Activated CD8-positive, alpha-beta memory T cell treated with anti-CD3 and anti-CD28 coated beads for 48 hours (primary cell): ENCODE measurements around the gene FRAT2.

Experiments
- DNase-seq, 3 experiments: peaks; one replicate each; pipeline ENCODE4 v3.0.0-alpha.2; 2020; ENCODE audit warnings: low read depth in 2 of 3, low spot score in 2 of 3

Gene FRAT2, protein sequence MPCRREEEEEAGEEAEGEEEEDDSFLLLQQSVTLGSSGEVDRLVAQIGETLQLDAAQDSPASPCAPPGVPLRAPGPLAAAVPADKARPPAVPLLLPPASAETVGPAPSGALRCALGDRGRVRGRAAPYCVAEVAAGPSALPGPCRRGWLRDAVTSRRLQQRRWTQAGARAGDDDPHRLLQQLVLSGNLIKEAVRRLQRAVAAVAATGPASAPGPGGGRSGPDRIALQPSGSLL

DNA sequence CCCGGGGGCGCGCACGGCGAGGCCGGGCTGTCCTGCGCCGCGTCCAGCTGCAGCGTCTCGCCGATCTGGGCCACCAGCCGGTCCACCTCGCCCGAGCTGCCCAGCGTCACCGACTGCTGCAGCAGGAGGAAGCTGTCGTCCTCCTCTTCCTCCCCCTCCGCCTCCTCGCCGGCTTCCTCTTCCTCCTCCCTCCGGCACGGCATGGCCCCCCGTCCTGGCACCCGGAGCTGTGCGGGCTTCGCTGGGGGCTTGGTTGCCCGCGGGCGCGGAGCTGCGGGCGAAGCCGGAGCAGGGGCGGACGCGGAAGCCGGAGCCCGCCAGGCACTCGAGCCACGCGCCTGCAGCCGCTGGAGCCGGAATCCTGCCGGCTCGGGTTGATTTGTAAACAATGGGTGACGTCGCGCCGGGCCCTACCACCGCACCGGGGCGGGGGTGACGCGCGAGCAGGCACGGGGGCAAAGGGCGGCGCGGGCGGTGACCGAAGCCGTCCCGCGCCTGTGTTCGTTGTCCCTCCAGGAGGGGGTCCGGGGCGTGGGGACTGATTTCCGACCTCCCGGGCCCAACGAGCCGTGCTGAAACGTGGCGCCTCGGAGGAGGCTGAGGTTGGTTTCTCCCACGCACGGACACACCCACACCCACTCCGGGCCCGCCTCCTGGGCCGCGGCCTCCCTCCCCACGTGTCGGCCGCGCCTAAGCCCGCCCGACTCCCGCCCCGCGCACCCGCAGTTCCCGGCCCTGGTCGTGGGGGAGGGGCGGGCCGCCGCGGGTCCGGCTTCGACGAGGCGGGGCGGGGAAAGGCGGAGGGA lies at the start of gene FRAT2:
Gene FRAT2, minus strand, starts transcription at position 360 of the 806 bp plus-strand sequence. Its CDS starts 157 bp downstream, at position 203.
- DNase-seq: peak; percentile 74 to 86 (median 77)

DNA sequence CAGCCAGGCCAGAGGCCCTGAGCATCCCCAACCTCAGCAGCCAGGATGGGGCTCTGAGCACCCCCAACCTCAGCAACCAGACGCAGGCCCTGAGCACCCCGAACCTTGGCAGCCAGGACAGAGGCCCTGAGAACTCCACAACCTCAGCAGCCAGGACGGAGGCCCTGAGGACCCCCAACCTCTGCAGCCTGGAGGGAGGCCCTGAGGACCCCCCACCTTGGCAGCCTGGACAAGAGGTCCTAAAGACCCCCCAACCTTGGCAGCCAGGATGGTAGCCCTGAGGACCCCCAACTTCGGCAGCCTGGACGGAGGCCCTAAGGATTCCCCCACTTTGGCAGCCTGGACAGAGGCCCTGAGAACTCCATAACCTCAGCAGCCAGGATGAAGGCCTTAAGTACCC lies 49.6 kb upstream of the FRAT2 start:
- no peak for DNase-seq

DNA sequence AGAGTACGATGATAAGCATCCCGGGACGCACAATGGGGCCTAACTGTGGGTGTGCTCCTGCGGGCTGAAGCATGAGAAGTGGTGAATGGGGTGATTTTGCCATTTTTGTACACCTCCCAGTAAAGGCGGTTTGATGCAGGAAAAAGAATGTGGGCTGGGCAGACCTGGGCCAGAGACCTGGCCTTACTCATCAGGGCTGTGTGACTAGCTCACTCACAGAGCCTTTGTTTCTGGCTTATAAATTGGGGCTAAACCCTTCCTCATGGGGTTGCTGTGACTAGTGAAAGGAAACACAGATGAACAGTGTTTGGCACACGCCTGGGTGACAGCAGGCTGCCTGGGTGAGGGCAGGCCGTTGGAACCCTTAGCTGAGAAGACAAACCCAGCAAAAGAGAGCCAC lies 48.6 kb upstream of the FRAT2 start:
- no peak for DNase-seq

DNA sequence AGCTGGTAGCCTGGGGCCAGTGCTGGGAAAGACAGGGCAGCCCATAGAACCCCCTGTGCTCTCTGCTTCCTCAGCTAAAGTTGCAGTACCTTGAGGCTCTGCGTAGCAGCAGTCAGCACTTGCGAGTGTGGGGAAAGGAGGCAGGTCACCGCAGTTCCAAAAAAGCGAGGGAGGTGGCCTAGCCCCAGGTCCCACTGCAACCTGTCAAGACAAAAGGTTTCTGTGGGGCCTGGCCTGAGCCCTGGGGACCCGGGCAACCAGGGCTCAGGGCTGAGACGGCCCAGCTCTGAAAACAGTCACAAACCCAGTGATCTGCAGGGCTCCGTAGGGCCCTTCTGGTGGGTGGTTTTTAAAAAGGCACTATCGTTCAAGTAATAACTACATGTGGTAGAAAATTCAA lies 47.1 kb upstream of the FRAT2 start:
- DNase-seq: no peak

DNA sequence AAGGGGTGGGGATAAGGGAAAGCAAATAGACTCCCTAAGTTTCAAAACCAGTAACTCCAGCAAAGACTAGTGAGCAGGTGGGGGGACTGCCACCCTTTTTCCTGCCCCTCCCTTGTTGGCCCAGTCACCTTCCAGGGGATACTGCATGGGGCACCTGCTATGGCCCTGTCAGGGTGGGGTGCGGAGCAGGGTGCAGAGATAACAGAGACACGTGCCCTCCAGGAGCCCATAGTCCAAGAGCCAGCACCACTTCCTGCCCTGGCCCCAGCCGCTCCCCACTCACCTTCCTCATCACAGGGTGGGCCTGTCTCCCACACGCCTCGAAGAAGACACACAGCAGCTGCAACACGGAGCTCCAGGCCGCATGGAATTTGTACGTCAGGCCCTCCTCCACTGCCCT lies 46.0 kb upstream of the FRAT2 start:
- DNase-seq: no peak

DNA sequence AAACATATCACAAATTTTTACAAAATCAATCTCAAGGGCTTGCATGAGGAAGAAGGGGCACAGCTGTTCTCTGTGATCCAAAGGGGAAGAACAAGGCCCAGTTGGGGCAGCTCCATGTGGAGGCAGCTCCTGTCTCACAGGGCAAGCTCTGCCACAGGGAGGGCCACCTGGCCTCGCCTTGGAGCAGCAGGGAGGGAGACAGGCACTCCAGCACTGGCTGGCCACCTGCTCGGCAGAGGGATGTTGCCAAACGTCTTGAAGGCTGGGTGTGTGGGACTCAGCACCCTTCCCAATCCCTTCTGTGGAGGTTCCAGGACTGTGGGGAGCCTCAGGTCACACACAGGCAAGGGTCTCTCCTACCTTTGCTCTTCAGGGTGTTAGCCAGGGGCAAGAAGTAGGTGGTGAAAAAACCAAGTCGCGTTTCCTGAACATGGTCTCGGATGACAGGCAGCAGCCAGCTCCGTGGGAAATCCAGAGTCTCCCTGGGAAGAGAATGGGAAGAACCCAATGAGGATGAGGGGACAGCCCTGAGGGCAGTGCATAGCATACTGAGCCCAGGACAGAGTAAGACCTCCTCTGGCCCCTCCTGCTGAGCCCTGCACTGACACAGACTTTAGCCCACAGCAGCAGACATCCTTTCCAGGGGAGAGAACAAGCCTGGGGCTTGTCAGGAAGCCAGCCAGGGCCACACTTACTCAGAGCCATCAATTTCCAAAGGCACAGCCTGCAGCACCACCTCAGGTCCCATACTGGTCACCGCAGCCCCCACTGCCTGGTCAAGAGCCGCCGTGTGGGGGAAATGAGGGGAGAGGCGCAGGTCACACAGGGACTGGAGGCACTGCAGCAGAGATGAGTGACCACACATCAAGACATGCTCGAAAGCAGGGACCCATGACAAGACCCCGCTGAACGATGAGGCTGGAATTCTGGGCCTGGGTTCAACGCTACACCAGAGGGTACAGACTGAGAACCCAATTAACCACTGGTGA lies 44.7 kb upstream of the FRAT2 start:
- DNase-seq: no peak

DNA sequence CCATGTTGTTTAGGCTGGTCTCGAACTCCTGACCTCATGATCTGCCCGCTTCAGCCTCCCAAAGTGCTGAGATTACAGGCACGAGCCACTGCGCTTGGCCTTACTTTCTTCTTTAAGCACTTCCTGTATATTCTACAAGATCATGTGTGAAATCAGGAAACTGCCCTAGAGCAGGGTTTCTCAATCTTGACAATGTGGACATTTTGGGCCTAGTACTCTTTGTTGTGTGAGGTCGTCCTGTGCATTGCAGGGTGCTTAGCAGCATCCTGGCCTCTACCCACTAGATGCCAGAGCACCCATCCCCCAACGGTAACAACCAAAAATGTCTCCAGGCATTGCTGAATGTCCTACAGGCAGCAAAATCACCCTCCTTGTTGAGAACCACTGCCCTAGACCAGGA lies 41.9 kb upstream of the FRAT2 start:
- no peak for DNase-seq

DNA sequence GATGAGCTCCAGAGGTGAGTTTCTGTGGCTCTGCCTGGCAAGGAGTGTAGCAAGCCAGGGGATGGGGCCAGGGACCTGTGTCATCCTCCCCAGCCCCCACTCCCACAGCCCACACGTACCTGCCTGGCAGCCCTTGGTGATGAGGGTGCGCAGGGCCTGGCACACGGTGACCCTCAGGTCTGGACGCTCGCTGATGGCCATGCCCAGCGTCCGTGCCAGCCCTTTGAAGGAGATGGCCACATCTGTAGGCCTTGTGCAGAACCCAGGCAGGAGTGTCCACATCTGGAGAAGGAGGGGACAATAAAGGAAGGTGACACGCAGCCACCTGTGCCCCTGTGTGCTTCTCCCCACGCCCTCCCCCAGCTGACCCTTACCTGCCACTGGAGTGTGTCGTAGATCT lies 38.9 kb upstream of the FRAT2 start:
- DNase-seq: no peak

DNA sequence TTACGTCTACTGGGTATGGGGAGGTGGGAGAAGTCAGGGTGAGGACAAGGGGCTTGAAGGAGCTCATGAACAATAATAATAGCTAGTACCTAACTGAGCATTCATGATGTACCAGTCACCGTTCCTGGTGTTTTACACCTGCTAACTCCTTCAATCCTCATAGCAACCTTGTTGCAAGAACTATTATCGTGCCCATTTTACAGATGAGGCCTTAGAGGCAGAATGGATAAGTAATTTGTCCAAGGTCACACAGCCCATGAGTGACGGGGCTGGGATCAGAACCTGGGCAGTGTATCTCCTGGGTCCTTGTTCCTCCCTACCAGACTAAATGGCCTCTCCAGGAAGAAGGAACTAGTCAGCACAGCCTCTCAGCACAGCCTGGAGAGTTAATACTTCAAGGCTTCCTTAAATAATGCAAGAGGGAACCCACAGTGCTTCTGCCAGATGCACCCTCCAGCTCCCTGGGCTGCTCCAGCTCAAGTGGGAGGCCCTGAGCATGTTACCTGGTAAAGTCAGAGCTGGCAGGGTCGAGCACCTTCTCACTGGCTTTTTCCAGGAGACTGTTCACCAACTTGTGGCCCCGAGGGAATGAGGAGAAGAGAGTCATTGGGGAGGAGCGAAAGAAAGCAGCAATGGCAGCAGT lies 37.8 kb upstream of the FRAT2 start:
- DNase-seq: no peak

DNA sequence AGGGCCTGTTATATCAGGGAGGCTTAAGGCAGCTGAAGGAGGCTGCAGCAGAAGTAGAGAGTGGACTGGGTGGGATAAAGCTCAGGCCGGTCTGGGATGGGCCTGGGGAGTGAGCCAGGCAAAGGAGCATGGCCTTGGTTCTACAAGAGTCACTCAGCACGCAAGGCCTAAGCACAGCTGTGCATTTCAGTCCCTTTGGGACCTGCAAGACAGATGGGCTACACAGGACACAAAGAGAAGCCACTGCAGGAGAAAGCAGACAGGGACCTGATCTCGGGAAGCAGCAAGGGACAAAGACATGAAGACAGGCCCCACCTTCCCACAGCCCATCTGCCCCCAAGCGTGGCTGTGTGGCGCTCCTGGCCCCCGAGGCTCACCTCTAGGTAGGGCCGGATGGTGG lies 37.2 kb upstream of the FRAT2 start:
- DNase-seq: no peak

DNA sequence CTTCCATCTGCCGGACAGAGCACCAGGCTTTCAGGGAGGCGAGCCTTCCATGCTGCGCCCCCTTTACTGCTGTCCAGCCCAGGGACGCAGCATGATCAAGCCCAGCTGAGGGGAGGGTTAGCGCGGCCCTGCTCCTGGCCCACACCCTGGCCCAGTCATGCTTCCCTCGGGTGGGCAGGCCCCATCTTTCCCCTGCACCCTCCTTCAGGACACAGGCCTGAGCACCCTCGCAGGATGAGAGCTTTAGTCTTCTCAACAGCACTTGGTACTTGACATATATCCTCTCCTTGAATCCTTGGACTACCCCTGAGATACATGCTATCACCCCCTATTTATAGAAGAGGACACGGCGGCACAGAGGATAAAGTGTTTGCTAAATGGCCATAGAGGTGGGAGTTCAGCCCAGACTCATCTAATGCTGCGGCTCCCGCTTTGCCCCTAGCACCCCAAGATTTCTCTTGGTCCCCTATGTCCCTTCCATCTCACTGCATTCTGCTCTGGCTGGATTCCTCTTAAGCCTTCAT lies 32.7 kb upstream of the FRAT2 start:
- no peak for DNase-seq

DNA sequence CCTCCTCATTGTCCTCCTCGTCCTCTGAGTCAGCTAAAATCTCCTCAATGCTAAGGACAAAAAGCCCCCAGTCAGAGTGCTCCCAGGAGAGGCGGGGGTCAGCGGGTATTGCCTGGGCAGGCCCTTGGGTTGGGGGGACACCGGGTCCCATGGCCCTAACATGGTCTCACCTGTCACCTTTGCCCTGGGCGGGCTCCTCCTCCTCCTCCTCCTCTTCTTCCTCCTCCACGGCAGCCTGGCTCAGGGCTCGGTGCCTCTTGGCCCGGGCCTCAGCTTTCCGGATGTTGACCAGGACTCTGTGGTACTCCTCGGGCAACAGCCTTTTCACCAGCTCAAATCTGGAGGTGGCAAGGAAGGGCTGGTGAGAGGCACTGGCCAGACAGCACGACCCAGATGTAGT lies 32.0 kb upstream of the FRAT2 start:
- no peak for DNase-seq

DNA sequence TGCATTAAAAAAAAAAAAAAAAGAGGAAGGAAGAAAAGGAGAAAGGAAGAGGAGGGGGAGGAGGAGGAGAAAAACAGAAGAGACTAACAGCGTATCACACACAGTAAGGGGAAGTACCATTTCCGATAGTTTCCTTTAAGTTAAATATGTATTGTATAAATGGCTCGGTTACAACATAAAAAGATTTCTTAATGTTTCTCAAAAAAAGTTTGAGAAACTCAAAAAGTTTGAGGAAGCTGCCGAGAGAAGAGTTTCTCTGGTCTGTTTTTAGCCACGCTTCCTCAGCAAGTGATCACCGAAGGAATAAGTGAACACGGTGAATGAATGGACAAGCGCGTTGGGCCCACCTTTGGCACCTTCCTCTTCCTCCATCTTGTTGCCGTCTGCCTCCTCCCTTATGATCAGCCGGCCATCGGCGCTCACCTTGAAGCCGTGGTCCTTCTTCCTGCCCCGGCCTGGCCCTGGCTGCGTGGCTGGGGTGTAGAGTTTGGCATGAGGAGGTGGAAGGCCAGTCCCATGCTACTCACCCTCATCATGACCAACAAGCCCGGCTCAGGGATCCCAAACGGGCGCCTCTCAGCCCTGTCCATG lies 31.3 kb upstream of the FRAT2 start:
- DNase-seq: no peak

DNA sequence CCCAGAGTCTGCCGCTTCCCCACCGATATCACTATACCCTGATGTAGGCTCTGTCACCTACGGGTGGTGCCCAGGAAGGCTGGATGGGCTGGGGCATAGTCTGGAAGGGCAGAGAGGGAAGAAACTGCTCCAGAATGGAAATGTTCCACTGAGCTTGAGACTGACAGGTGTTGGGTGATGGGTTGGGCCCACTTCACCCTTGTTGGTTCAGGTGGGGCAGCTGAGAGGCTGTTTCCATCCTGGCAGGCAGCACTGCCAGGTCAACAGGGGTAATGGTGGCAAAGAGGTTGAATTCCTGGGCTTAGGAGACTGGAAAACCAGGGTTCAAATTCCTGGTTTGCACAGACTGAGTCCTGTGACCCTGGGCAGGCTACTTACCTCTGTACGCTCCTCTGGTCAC lies 28.5 kb upstream of the FRAT2 start:
- DNase-seq: no peak

DNA sequence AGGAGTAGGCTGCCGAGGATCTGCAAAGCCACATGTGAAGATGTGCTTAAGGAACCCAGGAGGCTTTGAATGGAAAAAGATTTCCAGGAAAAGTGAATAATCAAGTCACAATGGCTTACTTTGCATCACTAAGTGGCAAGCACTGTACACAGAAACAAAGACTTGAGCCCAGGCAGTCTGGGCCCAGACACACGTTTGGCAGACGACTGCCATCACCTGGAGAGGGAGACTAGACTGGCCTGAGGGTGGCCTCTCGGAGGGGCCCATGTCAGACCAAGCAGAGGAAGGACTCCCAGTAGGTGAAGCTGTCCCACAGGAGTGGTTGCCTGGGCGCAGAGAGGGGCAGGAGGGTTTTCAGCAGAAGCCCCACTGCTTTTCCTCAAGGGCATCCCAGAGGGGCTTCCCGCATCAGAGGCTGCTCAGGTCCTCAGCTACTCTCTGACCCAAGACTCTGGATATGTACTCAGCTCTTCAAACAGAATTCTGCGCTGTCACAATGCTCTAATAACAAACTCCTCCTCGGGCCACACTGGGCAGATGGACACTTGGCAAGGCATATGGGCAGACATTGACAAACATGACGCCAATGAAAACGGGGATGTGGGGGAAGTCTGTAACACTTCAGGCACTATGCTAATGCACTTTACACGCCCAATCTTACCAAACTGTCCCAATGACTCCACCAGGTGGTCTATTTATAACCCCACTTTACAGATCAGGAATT lies 27.9 kb upstream of the FRAT2 start:
- DNase-seq: no peak

DNA sequence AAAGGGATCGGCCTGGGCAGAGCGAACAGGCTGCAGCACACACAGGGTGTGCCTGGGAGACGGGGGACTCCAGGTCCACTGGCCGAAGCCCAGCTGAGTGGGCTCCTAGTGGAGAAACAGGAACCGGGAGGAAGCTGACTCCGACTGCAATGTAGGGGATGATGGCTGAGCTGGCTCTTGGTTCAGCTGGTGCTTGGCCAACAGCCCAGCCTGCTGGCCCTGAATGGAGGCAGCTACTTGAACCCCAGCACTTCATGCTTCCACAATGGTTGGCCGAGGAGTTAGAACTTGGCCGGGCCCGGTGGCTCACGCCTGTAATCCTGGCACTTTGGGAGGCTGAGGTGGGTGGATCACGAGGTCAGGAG lies 27.0 kb upstream of the FRAT2 start:
- DNase-seq: no peak

DNA sequence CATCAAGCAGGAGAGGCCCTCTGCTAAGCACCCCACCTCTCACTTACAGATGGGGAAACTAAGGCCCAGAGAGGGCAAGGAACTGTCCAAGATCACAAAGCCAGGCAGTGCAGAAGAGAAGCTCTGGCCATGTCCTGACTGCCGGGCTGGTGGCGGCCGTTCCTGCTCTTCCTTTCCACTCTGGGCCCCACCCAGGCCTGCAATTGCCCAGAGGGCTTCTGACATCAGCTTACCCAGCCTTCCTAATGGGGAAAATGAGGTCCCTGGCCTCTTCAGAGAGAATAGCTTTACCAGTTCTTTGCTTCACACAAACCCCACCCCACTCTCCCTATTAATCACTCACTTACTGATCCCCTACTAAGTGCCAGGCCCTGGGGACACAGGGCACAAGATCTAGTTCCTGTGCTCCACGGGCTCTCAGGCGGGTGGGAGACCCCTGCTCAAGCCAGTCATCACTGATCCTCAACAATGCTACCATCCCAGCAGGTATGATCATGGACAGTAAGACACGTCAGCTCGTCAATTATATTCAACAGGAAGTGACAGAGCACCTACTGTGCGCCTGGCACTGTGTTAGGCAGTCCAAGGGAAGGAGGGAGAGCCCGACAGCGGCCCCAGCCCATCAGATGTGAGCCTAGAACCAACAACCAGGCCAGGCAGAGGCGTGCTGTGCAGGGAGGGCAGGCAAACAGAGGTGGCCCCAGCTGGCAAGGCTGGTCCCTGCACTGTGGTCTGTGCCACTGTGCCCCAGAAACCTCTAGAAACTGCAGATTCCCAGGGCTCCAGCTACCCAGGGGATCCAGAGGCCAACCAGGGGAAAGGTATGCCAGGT lies 26.4 kb upstream of the FRAT2 start:
- DNase-seq: no peak

DNA sequence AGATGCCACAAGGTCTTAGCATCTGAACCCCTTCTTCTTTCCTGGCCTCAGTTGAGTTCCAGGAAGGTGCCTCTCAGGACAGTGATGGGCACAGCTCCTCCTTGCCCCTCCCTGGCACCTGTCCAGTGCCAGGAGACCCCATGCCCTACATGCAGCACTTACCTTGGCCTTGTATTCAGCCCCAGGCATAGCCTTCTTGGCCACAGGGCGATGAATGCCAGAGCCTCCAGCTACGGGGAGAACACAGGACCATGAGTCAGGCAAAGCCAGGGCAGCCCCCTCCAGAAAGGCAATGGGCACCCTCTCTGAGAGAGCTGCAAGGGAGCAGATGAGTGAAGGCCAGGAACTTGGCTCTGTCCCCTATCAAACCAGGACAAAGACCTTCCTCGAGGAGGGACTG lies 24.3 kb upstream of the FRAT2 start:
- no peak for DNase-seq

DNA sequence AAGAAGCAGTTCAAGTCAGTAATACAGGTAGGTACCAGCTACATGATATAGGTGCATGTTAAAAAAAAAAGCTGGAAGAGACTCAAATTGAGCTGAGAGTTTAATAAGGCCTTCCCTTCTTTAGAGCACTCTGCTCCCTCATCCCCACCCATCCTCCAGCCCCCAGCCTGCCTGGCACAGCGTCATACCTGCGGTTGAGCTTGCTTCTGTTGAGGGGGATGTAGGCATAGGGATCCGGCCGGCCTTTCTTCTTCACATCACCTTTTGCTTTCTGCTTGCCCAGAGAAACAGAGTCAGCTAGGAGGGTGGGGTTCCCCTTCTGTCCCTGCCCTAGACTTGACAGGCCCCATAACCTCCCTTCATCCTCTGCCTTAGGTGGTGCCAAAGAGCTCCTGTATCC lies 23.8 kb upstream of the FRAT2 start:
- no peak for DNase-seq
